T-helper 22 cell (primary cell): ENCODE results near the gene ANTXR1.

Source experiments
- DNase-seq: peaks from one replicate; pipeline ENCODE4 v3.0.0-alpha.2; 2020; ENCODE audit warnings: low read depth

The ANTXR1 gene

GRCh38 chr2:69034122-69034521, 21.1 kb downstream of the ANTXR1 start:
- no peak for DNase-seq

DNA sequence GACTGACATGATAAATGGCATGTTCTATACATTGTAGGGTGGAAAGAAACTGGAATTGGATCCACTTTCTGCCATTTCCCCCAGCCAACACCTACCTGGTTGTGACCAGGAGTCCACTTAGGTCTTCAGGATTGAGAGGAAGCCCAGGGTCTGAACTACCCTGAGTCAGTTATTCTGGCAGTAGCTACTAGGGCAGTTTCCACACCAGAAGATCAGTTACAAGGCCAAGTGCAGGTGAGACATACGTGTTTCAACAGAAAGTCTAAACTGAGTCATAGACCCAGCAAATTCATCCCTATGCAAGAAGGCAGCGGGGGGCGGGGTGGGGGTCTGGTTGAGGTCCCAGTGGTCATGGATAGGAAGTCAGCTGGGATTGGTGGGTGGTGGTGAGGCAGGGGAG, 21.9 kb downstream of the ANTXR1 start:
- no peak for DNase-seq

DNA sequence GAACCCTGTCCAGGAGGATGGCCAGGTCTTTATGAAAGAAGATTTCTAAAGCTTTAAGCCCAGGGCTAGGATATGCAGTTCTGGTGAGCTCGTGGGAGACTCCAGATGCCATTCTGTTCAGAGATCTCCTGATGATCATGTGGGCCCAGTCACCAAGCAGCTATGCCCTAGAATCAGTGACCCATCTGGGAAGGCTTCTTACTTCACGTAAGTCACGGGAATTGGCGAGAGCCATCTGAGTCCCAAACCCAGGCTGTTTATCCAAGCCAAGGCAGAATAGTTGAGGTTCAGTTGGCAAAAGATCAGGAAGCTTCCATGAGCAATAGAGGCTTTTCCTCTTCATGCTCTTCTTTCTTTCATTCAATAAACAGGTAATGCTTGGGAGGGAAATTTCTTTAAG, 23.9 kb downstream of the ANTXR1 start:
- no peak for DNase-seq

DNA sequence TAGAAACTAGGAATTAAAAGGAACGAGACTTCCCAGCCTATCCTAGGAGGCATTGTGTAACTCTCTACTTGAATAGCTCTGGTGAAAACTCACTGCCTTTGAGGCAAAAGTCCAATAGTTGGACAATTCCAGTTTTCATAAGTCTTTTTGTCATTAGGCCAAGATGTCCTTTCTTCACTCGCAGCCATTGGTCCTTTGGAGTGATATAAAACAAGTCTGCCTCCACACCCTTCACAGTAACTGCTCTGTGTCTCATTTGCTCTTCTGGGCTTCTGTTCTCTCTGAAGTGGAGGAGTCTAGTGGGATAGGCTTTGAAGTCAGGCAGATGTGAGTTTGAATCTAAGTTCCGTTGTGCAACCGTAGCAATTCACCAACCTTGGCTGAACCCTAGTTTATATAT, 28.2 kb downstream of the ANTXR1 start:
- DNase-seq, result no peak

- DNase-seq, result no peak
These were observed 30.9 kb downstream of the ANTXR1 start for GRCh38 chr2:69043736-69044400.

GRCh38 chr2:69046221-69046662, 33.3 kb downstream of the ANTXR1 start:
- no peak for DNase-seq

DNA sequence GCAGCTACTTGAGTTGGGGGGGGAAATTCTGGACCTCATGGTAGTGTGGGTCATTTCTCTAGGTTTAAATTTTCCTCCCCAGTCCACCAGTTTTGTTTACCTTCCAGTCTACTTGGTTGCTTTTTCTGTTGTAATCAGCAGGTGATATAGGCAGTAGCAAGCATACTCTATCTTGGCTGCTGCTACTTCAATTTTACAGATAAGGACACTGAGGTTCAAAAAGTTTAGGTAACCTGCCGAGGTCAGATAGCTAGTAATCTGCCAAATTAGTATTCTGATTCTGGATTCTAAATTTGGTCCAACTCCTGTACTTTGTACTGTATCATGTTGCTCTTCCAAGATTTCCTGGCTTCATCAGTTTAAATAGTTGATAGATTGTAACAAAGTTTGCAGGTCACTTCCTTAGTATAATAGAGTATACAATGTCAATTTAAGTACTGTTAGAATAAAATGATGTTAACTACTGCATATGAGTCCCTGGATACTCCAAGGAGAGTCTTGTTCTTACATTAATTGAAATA, 34.7 kb downstream of the ANTXR1 start:
- no peak for DNase-seq

- no peak for DNase-seq
These were observed 37.8 kb downstream of the ANTXR1 start for GRCh38 chr2:69050802-69051201.

GRCh38 chr2:69053416-69053965, 40.5 kb downstream of the ANTXR1 start:
- no peak for DNase-seq

GRCh38 chr2:69054431-69054830, 41.5 kb downstream of the ANTXR1 start:
- no peak for DNase-seq

GRCh38 chr2:69055688-69056470, 42.9 kb downstream of the ANTXR1 start:
- DNase-seq, result no peak

DNA sequence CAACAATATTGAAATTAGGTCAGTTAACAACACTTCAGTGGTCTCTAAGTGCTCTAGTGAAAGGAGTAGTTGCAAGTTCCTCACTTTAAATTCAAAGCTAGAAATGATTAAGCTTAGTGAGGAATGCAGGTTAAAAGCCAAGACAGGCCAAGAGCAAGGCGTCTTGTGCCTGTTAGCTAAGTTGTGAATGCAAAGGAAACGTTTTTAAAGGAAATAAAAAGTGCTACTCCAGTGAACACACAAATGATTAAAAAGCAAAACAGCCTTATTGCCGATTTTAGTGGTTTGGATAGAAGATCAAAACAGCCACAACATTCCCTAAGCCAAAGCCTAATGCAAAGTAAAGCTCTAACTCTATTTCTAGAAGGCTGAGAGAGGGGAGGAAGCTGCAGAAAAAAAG, 44.7 kb downstream of the ANTXR1 start:
- DNase-seq, result no peak

- DNase-seq, result no peak
These were observed 46.8 kb downstream of the ANTXR1 start for GRCh38 chr2:69059731-69060290.

DNA sequence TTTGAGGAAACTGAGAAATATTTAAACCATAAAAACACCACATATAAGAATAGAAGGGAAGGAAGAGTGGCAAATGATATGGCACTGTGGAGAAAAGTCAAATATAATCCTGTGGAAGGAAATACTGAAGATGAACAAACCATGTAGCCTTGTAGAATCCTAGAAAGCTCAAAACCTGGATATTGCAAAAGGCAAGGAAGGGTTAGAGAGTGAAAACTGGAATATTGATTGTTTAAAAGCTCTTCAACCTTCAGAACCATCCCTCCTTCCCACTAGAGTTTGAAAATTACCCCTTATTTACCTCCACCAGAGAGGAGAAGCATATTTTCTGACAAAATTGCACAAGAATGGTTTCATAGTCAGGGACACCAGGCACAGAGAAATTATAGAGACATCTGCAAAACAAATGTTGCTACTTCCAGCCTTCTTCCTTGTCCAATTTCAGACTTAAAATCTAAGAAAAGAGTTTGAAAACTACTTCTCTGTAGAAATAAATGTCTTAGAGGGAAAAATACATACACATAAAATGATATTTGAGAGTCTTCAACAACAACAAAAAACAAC, 48.0 kb downstream of the ANTXR1 start:
- DNase-seq, result no peak

DNA sequence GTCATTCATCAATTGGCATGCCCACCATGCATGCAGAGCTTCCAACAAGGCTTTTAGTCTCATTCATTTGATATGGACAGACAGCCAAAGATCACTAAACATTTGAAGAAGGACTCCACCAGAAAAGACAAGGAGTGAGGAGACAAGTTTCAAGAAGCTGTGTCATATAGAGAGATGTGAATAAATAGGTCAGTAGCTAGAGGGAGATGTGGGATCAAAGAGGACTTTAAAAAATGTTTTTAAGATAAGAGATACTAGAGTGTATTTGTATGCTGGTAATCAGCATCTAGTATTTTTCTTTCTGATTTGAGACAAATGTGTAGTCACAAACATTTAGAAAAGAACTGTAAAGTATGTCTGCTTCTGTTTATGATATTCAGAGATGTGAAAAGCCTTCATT, 48.5 kb downstream of the ANTXR1 start:
- DNase-seq, result no peak

DNA sequence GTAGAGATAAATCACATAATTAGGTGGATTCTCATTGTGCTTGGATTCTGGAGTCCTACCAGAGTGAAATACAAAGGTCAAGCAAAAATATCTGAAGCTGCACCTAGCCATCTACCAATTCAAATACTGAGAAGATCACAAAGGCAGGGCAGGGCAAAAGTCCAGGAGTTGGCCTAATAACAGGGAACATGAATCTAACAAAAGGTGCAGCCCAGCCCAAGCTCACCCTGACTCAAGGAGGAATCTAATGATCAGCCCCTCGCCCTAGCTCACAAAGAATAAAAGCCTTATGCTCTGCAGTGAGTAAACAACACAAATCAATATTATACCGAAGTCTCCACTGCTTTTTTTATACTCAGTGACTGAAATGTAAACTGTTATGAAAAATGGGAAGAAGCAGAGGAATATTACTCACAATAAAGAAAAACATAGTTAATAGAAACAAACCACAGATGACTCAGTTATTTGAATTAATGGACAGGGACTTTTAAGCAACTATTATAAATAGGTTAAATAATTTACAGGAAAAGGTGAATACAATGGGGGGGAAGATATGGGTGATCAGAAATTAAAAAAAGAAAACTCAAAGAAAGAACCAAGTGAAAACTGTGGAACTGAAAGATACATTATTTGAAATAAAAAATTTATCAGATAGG, 49.5 kb downstream of the ANTXR1 start:
- no peak for DNase-seq

- no peak for DNase-seq
These were observed 52.9 kb downstream of the ANTXR1 start for GRCh38 chr2:69065735-69066336.

DNA sequence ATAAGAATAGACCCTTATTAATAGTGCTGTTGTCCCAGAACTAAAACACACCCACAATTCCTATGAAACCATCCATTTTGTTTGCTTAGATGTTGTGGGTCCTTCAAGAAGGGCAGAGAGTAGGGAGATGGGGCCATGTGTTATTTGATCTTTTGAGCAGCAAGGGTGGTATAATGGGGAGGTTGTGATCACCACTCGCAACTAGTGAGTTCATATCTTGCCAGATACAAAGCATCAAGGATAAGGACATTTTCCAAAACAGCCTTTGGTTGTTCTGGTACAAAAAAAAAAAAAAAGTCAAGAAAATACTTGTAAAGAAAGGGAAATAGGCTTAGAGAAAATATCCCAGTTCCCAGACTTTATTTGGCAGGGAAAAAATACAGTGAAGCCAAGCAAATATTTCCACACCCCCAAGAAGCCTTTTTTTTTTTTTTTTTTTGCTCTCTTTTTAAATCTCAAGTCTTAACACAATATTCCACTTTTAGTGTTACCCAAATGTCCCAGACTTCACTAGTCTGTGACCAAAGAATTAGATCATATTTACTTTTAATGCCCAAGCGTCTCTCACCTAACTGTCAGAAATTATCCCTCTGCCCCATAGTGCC, 54.1 kb downstream of the ANTXR1 start:
- no peak for DNase-seq

DNA sequence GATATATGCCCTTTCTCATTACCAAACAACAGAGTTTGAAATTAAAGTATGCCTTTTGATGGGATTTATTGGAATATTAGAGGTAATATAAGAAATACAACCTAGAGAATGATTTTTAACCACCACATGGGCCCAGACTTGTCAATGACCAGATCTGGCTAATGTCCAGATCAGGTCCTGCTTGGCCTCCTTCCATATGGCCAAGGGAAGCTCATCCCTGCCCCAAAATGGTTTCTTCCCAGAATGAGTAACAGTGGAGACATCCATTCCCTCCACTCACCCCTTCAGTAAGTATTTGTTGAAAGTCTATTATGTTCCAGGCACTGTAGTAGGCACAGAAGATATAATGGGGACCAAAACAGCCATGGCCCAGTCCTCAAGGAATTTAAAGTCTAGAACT, 54.9 kb downstream of the ANTXR1 start:
- no peak for DNase-seq

GRCh38 chr2:69070969-69071368, 58.0 kb downstream of the ANTXR1 start:
- DNase-seq, result no peak

DNA sequence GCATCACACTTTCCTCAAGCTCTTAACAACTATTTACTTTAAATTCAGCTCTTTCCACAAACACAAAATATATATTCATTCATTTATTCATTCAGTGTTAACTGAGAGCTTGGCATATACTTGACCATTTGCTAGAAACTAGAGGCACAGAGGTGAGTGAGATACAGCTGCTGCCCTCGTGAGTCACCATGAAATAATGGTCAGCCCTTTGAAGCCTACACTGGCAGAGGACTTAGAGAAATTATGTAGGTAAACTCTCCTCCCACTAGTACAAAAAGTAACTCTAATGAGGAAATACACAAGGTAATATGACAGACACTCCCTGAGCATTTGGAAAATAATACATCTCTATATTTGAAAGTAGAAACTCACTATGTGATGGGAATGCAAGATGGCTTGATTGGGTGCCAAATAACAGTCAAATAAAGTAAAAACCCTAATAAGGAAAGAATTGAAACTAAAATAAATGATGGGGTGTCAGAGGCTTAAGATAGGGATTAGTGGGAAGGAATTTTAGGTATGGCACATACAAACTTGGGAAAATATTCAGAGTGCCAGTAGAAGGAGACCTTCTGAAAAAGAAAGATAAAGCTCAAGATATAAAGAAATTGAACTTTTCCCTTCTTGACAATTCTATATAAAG, 61.1 kb downstream of the ANTXR1 start:
- DNase-seq, result no peak
